HepG2 (cell line): ENCODE results near the gene ARHGEF40. TPM values are rescaled to one million over a fixed set of nuclear protein-coding genes. Genes with fewer than 3 reads are reported as not detected.

Experiments
- ARNTL ChIP-seq: sonication (generic); formaldehyde crosslinking; IDR thresholded peaks from 2 replicates; pipeline ENCODE4 v1.4.0; 2020; ENCODE audit warnings: mild to moderate bottlenecking, missing genetic modification reagents
- JARID2 ChIP-seq: sonication (generic); formaldehyde crosslinking; IDR thresholded peaks from 2 replicates; pipeline ENCODE4 v1.8.1; 2023; ENCODE audit warnings: missing genetic modification reagents, inconsistent platforms; ENCODE audit not compliant: insufficient replicate concordance
- KAT2B ChIP-seq: fragments of 150-350 bp; IDR thresholded peaks from 2 replicates; pipeline ENCODE4 v1.6.1; 2014; ENCODE audit warnings: low read depth, low read length, borderline replicate concordance
- KLF11 ChIP-seq: IDR thresholded peaks from 2 replicates; pipeline ENCODE4 v1.6.1; 2016; ENCODE audit warnings: missing compliant biosample characterization
- MAFF ChIP-seq: IDR thresholded peaks from 2 replicates; pipeline ENCODE4 v1.6.1; 2011; ENCODE audit warnings: low read depth, low read length, improper control_type of control experiment
- RCOR2 ChIP-seq: IDR thresholded peaks from 2 replicates; pipeline ENCODE4 v1.6.1; 2016; ENCODE audit warnings: missing biosample characterization, missing genetic modification reagents
- RFXANK ChIP-seq: IDR thresholded peaks from 2 replicates; pipeline ENCODE4 v1.6.1; 2016
- ZNF10 ChIP-seq: sonication (generic); formaldehyde crosslinking; IDR thresholded peaks from 2 replicates; pipeline ENCODE4 v1.4.0; 2020; ENCODE audit warnings: mild to moderate bottlenecking, low read depth, missing genetic modification reagents, borderline replicate concordance
- ZNF136 ChIP-seq: sonication (generic); formaldehyde crosslinking; IDR thresholded peaks from 2 replicates; pipeline ENCODE4 v1.8.1; 2022; ENCODE audit warnings: low read depth, mild to moderate bottlenecking, moderate library complexity, missing genetic modification reagents
- polyA plus RNA-seq, 8 experiments: library from polyadenylated mRNA; depleted of rRNA in 3 of 8; stranded (reverse) in 7 of 8; unstranded in 1 of 8; fragments of >200 nt; fragmentation: Illumina TruSeq in 4 of 8; extraction: Trizol in 4 of 8; gene quantifications; 2 replicates each; pipeline versions ENCODE4 v1.2.1 to v1.2.3, GENCODE V29; 2011 to 2016; ENCODE audit warnings: low read depth in 4 of 8, missing spikeins in 1 of 8, mixed read lengths in 1 of 8; ENCODE audit not compliant: insufficient read depth in 1 of 8
- total RNA-seq, 5 experiments: library from RNA; depleted of rRNA; stranded (reverse); fragments of >200 nt; fragmentation: Illumina TruSeq; extraction: Trizol; gene quantifications; 2 replicates each; pipeline ENCODE4 v1.2.3, GENCODE V29; 2016; ENCODE audit warnings: low read depth in 1 of 5
- TF ChIP-seq, protein P1 (sequence below): sonication (generic); formaldehyde crosslinking; IDR thresholded peaks from 2 replicates; pipeline ENCODE4 v1.4.0; 2020; ENCODE audit warnings: missing genetic modification reagents
- TF ChIP-seq, protein P2 (sequence below): sonication (generic); formaldehyde crosslinking; IDR thresholded peaks from 2 replicates; pipeline ENCODE4 v1.4.0; 2020; ENCODE audit warnings: missing genetic modification reagents
- TF ChIP-seq, protein P3 (sequence below): sonication (generic); formaldehyde crosslinking; IDR thresholded peaks from 2 replicates; pipeline ENCODE4 v1.4.0; 2020; ENCODE audit warnings: mild to moderate bottlenecking, low read depth, missing genetic modification reagents
- TF ChIP-seq, protein P4 (sequence below): sonication (generic); formaldehyde crosslinking; IDR thresholded peaks from 2 replicates; pipeline ENCODE4 v1.4.0; 2020; ENCODE audit warnings: mild to moderate bottlenecking, missing genetic modification reagents, borderline replicate concordance
- TF ChIP-seq, protein P5 (sequence below): sonication (generic); formaldehyde crosslinking; IDR thresholded peaks from 2 replicates; pipeline ENCODE4 v1.4.0; 2020; ENCODE audit warnings: missing genetic modification reagents

ARHGEF40 gene
- total and polyA plus RNA-seq, 2 of the 13 experiments (the other 11 are each of a cell fraction or from before 2014, with no cell fraction given): 28.1 to 78.1 TPM

DNA sequence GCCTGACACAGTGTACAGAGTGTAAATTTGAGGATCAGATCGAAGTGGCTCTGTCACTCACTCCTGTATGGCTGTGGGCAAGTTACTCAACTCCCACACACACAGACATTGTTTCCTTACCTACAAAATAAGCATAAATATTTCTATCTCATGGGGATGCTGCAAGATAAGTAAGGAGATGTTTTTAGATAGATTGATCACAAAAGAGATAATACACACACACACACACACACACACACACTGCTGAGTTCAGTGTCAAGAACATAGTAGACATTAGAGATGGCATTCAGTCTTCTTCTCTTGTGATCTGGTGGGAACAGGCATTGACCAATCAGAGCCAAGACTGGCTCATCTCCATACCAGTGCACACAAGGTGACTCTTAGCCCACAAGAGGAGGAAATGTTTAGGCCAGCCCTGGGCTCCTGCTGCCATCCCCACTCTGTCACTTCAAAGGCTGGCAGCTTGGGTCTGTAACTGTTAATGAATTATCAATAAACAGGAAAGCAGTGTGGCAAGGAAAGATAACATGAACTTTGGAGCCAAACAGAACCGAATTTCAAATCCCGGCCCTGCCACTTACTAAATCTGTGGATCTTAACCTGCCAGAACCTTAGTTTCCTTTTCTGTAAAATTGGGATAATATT is 15.9 kb upstream of the ARHGEF40 start (continued):
- TF ChIP-seq, protein P1, sequence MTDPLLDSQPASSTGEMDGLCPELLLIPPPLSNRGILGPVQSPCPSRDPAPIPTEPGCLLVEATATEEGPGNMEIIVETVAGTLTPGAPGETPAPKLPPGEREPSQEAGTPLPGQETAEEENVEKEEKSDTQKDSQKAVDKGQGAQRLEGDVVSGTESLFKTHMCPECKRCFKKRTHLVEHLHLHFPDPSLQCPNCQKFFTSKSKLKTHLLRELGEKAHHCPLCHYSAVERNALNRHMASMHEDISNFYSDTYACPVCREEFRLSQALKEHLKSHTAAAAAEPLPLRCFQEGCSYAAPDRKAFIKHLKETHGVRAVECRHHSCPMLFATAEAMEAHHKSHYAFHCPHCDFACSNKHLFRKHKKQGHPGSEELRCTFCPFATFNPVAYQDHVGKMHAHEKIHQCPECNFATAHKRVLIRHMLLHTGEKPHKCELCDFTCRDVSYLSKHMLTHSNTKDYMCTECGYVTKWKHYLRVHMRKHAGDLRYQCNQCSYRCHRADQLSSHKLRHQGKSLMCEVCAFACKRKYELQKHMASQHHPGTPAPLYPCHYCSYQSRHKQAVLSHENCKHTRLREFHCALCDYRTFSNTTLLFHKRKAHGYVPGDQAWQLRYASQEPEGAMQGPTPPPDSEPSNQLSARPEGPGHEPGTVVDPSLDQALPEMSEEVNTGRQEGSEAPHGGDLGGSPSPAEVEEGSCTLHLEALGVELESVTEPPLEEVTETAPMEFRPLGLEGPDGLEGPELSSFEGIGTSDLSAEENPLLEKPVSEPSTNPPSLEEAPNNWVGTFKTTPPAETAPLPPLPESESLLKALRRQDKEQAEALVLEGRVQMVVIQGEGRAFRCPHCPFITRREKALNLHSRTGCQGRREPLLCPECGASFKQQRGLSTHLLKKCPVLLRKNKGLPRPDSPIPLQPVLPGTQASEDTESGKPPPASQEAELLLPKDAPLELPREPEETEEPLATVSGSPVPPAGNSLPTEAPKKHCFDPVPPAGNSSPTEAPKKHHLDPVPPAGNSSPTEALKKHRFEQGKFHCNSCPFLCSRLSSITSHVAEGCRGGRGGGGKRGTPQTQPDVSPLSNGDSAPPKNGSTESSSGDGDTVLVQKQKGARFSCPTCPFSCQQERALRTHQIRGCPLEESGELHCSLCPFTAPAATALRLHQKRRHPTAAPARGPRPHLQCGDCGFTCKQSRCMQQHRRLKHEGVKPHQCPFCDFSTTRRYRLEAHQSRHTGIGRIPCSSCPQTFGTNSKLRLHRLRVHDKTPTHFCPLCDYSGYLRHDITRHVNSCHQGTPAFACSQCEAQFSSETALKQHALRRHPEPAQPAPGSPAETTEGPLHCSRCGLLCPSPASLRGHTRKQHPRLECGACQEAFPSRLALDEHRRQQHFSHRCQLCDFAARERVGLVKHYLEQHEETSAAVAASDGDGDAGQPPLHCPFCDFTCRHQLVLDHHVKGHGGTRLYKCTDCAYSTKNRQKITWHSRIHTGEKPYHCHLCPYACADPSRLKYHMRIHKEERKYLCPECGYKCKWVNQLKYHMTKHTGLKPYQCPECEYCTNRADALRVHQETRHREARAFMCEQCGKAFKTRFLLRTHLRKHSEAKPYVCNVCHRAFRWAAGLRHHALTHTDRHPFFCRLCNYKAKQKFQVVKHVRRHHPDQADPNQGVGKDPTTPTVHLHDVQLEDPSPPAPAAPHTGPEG: peak; percentile 66; the same call in 1 of the 2 replicates
- TF ChIP-seq KAT2B (no peak), RCOR2 (peak; percentile 89), MAFF (0 out of 2 replicates have a peak, but pooled peaks have one; percentile 1), JARID2 (CRISPR knock-in tag) (no peak), ZNF136 (no peak), ZNF10 (CRISPR knock-in tag) (no peak), ARNTL (CRISPR knock-in tag) (peak; percentile 80; the same call in 1 of the 2 replicates), KLF11 (CRISPR knock-in tag) (no peak; the same call in 1 of the 2 replicates), RFXANK (CRISPR knock-in tag) (no peak)
- TF ChIP-seq, protein P2, sequence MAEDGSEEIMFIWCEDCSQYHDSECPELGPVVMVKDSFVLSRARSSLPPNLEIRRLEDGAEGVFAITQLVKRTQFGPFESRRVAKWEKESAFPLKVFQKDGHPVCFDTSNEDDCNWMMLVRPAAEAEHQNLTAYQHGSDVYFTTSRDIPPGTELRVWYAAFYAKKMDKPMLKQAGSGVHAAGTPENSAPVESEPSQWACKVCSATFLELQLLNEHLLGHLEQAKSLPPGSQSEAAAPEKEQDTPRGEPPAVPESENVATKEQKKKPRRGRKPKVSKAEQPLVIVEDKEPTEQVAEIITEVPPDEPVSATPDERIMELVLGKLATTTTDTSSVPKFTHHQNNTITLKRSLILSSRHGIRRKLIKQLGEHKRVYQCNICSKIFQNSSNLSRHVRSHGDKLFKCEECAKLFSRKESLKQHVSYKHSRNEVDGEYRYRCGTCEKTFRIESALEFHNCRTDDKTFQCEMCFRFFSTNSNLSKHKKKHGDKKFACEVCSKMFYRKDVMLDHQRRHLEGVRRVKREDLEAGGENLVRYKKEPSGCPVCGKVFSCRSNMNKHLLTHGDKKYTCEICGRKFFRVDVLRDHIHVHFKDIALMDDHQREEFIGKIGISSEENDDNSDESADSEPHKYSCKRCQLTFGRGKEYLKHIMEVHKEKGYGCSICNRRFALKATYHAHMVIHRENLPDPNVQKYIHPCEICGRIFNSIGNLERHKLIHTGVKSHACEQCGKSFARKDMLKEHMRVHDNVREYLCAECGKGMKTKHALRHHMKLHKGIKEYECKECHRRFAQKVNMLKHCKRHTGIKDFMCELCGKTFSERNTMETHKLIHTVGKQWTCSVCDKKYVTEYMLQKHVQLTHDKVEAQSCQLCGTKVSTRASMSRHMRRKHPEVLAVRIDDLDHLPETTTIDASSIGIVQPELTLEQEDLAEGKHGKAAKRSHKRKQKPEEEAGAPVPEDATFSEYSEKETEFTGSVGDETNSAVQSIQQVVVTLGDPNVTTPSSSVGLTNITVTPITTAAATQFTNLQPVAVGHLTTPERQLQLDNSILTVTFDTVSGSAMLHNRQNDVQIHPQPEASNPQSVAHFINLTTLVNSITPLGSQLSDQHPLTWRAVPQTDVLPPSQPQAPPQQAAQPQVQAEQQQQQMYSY (CRISPR knock-in tag): no peak
- TF ChIP-seq, protein P3, sequence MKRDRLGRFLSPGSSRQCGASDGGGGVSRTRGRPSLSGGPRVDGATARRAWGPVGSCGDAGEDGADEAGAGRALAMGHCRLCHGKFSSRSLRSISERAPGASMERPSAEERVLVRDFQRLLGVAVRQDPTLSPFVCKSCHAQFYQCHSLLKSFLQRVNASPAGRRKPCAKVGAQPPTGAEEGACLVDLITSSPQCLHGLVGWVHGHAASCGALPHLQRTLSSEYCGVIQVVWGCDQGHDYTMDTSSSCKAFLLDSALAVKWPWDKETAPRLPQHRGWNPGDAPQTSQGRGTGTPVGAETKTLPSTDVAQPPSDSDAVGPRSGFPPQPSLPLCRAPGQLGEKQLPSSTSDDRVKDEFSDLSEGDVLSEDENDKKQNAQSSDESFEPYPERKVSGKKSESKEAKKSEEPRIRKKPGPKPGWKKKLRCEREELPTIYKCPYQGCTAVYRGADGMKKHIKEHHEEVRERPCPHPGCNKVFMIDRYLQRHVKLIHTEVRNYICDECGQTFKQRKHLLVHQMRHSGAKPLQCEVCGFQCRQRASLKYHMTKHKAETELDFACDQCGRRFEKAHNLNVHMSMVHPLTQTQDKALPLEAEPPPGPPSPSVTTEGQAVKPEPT (CRISPR knock-in tag): no peak
- TF ChIP-seq, protein P4, sequence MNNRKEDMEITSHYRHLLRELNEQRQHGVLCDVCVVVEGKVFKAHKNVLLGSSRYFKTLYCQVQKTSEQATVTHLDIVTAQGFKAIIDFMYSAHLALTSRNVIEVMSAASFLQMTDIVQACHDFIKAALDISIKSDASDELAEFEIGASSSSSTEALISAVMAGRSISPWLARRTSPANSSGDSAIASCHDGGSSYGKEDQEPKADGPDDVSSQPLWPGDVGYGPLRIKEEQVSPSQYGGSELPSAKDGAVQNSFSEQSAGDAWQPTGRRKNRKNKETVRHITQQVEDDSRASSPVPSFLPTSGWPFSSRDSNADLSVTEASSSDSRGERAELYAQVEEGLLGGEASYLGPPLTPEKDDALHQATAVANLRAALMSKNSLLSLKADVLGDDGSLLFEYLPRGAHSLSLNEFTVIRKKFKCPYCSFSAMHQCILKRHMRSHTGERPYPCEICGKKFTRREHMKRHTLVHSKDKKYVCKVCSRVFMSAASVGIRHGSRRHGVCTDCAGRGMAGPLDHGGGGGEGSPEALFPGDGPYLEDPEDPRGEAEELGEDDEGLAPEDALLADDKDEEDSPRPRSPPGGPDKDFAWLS (CRISPR knock-in tag): no peak
- TF ChIP-seq, protein P5, sequence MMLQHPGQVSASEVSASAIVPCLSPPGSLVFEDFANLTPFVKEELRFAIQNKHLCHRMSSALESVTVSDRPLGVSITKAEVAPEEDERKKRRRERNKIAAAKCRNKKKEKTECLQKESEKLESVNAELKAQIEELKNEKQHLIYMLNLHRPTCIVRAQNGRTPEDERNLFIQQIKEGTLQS: no peak; the same call in 1 of the 2 replicates
